ENCODE data around the gene COL6A3. TPM values are rescaled to one million over a fixed set of nuclear protein-coding genes. Genes with fewer than 3 reads are reported as not detected.
"Not testable (repeated sequence)": the region's sequence is repeated elsewhere in the genome, so short reads cannot be mapped to it uniquely, and the experiment has no call there.

Gene COL6A3
- total RNA-seq, 1 experiment from 2014 or later, result 0.17 TPM

DNA sequence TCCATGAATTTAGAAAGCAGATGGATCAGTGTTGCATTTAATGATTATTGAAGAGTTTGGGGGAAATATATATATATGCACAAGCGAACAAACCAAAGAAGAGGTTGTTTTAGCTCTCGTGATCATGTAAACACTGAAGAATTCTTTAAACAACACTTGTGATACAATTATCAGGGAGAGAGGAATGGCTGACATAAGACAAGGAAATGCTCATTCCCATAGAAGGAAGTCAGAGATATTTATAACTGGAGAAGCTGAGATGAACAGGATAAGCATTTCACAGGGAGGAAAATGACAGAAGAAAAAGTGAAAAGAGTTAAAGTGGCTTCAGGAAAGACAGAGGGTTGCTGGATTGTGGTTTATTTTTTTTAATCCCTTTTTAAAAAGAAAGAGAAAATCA is 10.6 kb upstream of the COL6A3 start:
- in situ Hi-C loops (cut with HindIII; ENCODE audit: low sequenced_read_pairs), result no loop called here
- no peak for DNase-seq (ENCODE audit: low spot score)

GRCh38 chr2:237423891-237424290 is 9.9 kb upstream of the COL6A3 start:
- DNase-seq (ENCODE audit: low spot score), result no peak
- in situ Hi-C loops (cut with HindIII; ENCODE audit: low sequenced_read_pairs), result no loop called here

DNA sequence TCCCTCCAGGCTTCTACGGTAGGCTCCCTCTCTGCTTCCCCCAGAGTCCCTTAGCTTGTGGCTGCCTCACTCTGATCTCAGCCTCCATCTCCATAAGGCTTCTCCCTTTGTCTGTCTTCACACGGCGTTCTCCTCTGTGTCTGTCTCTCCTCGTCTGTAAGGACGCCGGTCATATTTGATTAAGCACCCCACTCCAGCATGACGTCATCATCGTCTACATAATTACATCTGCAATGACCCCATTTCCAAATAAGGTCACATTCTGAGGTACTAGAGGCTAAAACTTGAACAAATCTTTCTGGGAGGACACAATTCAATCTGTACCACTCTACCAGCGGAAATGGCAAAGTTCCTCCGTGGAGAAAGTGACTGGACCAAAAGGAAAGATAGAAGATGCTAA is 8.3 kb upstream of the COL6A3 start:
- in situ Hi-C loops (cut with HindIII; ENCODE audit: low sequenced_read_pairs), result no loop called here

GRCh38 chr2:237421542-237422116 is 7.7 kb upstream of the COL6A3 start:
- DNase-seq (ENCODE audit: low spot score), result peak; percentile 38
- in situ Hi-C loops (cut with HindIII; ENCODE audit: low sequenced_read_pairs), result no loop called here

More for the DNA sequence above, 8.3 kb upstream of the COL6A3 start:
- no peak for DNase-seq (ENCODE audit: low spot score)

GRCh38 chr2:237418300-237418699 is 4.3 kb upstream of the COL6A3 start:
- in situ Hi-C loops (cut with HindIII; ENCODE audit: low sequenced_read_pairs), result no loop called here
- no peak for DNase-seq (ENCODE audit: low spot score)

DNA sequence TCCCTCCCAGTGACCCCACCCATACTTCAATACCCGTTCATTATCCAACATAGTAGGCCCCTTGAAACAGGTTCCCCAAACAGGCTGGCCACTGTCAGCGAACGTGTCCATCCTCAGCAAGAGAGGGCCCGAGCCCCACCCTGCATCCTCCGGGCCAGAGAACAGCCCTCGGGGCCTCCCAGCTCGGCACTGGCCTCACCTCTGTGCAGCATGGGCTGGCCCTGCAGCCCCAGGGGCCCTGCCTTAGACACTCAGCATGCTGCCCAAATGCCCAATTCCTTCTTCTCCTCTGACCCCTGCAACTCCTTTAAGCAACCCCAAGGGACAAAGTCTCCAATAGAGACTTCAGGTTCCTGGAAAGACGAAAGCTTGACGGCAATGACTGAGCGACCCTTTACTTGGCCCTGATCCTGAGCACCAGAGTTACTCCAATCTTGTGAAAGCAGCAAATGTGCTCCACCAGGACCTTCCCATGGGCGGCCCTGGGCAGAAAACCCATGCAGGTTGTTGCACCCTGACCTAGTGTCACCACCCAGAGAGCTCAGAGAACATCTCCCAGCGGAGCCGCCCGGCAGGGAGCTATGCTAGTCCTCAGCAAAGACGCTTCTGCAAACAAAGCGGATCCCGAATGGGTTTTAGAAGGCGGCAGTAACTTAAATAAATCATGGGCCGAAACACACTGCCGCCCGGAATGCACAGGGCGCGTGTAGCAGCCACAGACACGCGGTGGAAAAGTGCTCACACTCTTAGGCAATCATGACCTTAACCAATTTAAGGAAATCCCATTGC is 782 bp downstream of the COL6A3 start:
- in situ Hi-C loops (cut with HindIII; ENCODE audit: low sequenced_read_pairs), result no loop called here

DNA sequence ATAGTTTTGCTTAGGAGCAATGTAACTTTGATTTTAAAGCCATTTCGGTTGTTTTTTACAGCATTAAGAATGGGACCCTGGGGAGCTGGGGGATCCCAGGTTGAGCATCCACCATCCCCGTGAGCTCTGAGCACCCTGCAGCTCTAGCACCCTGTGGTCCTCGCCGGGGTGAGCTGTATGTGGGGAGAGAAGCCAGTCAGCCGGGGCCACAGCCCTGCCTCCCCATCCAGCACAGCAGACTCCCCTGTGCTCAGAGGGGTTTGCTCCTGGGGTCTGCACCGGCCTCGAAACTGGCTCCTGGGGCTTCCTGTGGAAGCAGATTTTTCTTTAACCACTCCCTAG is 1.3 kb downstream of the COL6A3 start:
- no peak for DNase-seq (ENCODE audit: low spot score)
- in situ Hi-C loops (cut with HindIII; ENCODE audit: low sequenced_read_pairs), result no loop called here

More for the DNA sequence above, 782 bp downstream of the COL6A3 start:
- no peak for DNase-seq (ENCODE audit: low spot score)

DNA sequence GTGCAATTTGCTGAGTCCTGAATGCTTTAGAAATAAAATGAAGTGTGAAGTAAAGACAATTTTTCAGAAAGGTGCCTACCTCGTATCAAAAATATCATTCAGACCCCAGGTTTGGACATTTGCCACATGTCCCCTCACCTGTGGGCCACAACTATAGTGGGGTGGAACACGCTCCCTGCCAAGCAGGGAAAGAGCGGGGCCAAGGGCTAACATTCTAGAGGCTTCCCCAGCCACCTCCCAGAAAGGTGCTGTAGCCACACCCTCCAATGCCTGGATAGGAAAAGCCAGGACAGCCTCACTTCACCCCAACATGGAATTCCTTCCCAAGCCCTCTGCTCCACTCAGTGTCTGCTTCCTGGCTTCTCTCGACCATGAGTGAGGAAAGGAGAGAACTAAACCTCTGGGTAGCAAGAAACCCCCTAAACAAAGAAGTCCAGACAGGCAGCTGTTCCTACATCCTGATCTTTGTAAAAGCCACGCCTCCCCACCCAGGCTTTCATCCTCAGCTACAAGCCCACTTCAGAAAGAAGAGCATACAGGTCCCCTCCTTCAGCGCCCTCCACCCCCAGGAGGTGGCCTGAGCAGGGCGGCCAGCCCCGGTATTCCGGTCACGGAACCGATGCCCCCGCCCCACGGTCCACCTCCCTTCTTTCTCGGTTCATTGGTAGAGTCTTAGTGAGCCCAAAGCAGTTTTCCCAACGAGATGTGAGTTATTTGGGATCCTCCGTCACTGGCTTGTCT is 2.1 kb downstream of the COL6A3 start:
- in situ Hi-C loops (cut with HindIII; ENCODE audit: low sequenced_read_pairs), result no loop called here
- DNase-seq (ENCODE audit: low spot score), result no peak

DNA sequence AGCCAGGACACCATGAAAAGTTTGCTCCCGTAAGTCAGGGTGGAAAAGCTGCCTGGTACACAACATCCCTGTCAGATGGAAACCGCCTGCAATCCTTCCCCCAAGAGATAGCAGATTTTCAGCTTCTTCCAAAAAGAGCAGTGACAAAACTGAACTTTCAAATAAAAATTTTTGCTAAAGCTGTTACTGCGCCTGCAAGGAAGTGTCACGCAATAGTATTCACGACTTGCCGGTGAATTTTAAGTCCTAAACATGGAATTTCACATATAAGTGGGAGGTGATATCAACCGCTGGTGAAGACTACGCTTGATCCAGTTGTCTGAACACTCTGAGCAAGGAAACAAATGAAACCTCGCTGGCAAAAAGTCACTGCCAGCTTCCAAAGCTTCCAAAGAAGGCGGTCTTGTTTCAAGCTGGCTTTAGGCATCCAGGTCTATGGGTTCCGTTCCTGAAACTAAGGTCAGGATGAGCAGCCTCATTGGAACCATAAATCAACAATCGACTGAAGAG is 2.8 kb downstream of the COL6A3 start:
- in situ Hi-C loops (cut with HindIII; ENCODE audit: low sequenced_read_pairs), result no loop called here
- DNase-seq (ENCODE audit: low spot score), result no peak

GRCh38 chr2:237409263-237409662 is 4.7 kb downstream of the COL6A3 start:
- DNase-seq (ENCODE audit: low spot score); in situ Hi-C loops (cut with HindIII; ENCODE audit: low sequenced_read_pairs): not testable (repeated sequence)

- no peak for DNase-seq (ENCODE audit: low spot score)
- in situ Hi-C loops (cut with HindIII; ENCODE audit: low sequenced_read_pairs), result no loop called here
Measured at GRCh38 chr2:237408335-237409000, 5.5 kb downstream of the COL6A3 start.

DNA sequence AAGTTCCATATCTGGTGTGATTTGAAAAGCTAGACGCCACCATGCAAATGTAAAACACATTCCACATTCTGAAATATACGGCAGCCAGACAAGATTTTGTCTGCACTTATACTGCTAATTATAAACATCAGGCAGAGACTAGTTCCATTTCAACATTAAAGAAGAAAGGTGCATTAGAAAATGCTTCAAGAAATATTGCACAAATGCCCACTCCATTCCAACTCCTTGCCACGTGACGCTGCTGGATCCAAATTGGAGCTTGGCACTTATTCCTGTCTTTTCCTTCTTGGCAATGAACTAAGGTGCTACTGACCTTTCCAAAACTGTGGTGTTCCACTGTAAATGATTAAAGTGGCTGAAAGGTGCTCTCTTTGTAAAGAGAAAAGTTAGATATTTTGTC is 6.3 kb downstream of the COL6A3 start:
- in situ Hi-C loops (cut with HindIII; ENCODE audit: low sequenced_read_pairs), result no loop called here
- DNase-seq (ENCODE audit: low spot score), result no peak

DNA sequence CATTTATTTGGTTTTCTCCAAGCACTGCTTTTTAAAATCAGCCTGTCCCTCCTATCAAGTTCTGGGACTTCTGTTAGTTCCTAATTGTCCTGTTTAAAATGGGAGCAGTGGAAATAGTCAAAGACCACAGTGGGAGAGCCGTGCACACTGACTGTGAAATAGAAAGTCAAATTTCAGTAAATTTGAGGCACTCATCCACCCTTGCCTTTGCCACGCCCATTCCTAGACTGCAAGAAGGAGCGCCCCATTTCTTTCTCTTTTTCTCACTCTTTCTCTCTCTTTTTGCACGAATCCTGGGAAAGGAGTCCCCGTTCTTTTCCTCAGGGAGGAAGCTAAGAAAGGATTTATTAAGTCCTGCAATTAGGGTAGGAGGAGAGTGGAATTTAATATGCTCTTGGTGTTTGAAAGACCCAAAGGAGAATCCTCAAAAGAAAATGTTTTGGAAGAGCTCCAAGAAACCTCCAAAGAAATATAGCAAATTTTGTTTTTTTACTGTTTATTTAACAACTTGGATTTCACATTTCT is 7.5 kb downstream of the COL6A3 start:
- DNase-seq (ENCODE audit: low spot score), result no peak
- in situ Hi-C loops (cut with HindIII; ENCODE audit: low sequenced_read_pairs), result no loop called here

DNA sequence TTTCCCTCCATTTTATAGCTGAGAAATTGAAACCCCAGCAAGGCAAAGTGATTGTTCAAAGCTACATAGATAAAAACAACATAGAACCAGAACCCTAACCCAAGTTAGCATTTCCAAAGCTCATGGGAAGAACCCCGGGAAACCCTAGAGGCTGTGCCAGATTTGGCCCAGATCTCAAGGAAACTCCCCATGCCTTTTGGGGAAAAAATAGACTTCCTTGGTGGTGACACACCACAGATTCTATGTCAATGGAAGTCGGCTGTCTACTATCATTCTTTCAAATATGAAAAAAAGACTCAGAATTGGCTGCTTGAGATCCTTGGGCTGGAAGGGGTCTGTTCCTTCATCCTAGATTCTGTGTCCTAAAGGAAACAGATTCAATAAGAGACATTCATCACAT is 8.4 kb downstream of the COL6A3 start:
- in situ Hi-C loops (cut with HindIII; ENCODE audit: low sequenced_read_pairs), result no loop called here
- no peak for DNase-seq (ENCODE audit: low spot score)

GRCh38 chr2:237405006-237405559 is 8.9 kb downstream of the COL6A3 start:
- in situ Hi-C loops (cut with HindIII; ENCODE audit: low sequenced_read_pairs), result no loop called here

DNA sequence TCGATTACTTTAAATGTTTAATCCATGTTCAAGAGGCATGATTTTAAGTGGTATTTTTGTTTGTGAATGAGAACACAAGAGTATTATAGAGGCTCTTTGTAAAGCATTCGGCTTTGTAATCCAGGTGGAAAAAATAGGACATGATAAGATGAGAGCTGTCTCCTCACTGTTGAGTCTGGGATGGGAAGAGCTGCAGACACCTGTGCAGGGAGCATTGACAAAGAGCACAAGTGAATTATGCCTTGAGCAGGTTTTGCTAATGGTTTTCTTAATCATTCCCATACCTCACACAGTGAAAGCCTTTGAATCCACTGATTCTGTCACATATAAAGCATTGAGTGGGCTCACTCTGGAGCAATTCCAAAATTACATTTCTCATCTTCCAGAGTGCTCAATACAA is 9.6 kb downstream of the COL6A3 start:
- in situ Hi-C loops (cut with HindIII; ENCODE audit: low sequenced_read_pairs), result no loop called here

More at GRCh38 chr2:237405006-237405559, 8.9 kb downstream of the COL6A3 start:
- DNase-seq (ENCODE audit: low spot score), result no peak

DNA sequence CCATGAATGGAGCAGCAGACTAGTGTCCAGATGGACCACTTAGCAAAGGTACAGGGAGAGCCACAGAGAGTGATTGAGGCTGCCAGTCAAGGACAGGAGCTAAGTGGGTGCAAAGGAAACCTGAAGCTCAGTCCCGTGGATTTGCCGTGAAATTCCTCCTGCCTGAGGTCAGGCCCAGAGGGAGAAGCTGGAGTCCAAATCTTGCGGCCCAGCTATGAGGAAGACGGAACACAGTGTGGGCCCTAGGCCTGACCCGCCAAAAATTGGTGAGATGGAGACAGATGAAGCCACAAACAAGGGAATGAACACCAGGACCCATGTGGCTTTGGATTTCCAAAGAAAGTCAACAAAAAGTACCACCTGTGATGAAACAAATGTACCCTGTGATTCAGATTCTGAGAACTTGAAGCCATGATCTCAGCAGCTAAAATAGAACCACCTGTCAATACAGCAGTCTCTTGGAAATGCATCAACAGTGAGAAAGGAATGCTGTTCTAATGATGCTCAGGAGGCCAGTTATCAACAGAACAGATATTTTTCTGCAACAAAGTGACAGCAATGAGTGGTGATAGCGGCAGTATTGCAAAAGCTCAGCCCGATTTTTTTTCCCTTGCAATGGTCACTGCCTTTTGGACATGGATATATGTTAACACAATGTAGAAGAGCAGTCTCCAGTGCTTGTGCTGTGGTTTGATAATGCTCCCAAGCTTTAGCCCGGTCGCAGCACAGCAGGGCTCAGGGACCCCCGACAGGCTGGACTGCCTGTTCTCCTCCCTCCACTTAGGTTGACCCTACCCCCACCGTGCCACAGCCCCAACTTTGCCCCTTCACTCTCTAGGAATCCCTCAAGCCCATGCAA is 10.7 kb downstream of the COL6A3 start:
- DNase-seq (ENCODE audit: low spot score), result peak; percentile 15
- in situ Hi-C loops (cut with HindIII; ENCODE audit: low sequenced_read_pairs), result no loop called here

More for the DNA sequence above, 9.6 kb downstream of the COL6A3 start:
- no peak for DNase-seq (ENCODE audit: low spot score)

DNA sequence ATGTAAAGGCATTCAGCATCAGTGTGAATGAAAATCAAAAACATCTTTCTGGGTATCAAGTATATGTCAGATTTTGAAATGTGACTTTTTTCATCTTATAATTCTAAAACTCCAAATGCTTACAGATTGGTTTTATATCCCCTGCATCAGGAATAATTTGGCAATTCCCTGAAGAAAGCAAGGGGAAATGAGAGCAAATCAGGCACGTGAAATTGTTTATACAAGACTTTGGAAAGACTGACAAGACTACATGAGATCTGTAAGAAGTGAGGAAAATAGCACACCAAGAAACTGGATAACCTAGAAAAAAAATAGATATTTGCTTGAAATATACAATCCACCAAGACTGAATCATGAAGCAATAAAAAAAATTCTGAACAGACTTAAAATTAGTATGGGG is 13.8 kb downstream of the COL6A3 start:
- DNase-seq (ENCODE audit: low spot score), result no peak
- in situ Hi-C loops (cut with HindIII; ENCODE audit: low sequenced_read_pairs), result no loop called here

Measured in G401 (cell line).